ENCODE data around the gene MYOD1. TPM values are rescaled to one million over a fixed set of nuclear protein-coding genes. Genes with fewer than 3 reads are reported as not detected.

Gene MYOD1
- total RNA-seq, 1 experiment from 2014 or later: 521 TPM

DNA sequence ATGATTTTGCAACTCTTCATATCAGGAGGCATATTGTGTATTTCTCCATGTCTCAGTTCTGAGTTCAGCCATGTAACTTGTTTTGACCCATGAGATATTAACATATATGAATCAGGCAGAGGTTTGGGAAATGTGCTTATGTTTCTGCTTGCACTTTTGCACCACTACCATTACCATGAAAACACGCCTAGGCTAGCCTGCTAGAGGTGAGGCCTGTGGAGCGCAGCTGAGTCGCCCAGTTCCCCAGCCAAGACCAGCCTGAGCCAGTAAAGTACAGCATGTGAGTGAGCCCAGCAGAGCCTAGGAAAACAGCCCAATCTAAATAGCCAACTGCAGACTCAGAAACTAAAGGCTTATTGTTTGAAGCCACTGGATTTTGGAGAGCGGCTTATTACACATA is 18.4 kb upstream of the MYOD1 start:
- no peak for DNase-seq (ENCODE audit: low read depth)

DNA sequence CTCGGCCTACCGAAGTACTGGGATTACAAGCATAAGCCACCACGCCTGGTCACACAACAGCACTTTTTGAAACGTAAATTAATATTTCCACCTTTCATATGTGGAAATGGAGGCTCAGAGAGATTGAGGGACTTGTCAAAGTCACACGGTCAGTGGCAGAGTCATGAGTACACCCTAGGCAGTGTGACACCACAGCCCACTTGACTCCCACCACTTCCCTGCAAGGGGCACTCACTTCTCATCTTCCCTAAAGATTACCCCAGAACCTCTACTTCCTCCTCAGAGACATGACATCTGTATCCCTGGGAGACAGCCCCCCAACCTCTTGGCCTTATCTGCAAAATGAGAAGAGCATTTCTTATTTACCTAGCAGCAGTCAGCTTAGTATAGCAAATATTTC is 16.5 kb upstream of the MYOD1 start:
- no peak for DNase-seq (ENCODE audit: low read depth)

DNA sequence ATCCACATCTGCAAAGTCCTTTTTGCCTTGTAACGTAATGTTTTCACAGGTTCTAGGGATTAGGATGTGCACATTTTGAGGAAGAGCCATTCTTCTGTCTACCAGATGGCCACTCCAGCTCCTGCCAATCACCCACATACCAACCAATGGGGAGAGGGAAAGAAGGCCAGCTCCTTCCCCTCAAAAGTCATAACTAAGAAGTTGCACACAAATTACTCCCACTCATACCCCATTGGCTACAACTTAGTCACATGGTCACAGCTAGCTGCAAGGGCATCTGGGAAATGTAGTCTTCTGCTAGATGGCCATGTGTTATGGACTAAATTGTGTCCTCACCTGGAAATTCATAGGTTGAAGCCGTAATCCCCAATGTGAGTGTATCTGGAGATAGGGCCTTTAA is 15.4 kb upstream of the MYOD1 start:
- DNase-seq (ENCODE audit: low read depth): peak; percentile 70

DNA sequence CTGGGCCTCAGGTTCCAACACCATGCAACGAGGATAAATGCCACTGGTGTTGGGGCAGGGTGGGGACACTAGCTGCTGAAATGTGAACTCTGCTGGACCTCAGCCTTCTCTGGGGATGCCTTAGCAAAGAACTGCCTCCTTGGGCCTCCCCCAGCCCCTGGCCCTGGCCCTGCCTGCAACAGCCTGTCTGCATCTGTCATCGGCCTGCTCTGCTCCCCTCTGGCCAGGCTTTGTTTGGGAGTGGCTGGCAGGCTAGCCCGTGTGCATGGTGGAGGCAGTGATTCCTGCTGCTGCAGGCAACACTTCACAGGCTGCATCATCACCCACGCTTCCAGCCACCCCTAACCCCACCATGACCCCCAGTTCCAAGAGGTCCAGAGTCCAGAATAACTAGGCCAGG is 11.5 kb upstream of the MYOD1 start:
- no peak for DNase-seq (ENCODE audit: low read depth)

DNA sequence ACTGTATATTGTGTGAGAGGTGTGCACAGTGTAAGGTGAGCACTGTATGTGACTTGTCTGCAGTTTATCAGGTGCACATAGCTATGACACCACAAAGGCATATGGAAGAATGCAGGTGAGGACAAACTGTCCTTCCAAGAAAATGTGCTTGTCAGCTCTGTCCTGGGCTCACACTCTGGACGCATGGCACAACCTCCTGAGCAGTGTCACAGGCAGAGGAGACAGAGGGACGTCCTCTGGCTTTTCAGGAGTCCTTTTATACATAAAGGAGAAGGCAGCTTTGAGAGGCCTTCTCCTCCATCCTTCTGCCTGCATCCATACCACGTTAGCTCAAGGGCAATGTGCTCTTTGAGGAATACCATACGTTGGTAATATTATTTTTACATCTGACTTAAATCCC is 7.5 kb upstream of the MYOD1 start:
- DNase-seq (ENCODE audit: low read depth): no peak

DNA sequence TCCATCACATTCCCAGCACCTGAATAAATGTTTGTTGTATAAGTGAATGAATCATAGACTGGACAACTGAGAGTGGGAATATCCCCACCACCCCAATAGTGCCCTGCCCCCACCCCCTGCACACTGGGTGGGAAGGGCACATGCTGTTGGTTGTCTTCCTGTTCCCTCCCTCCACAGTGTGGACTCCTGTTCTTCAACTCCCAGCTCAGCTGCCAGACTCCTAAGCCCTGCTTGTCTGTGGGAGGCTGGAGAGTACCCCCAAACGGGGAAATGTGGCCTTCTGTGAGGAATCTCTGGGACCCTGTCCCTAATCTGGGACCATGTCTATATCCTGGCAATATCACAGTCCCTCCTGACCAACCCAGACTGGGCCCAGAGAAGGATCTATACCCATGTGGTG is 5.5 kb upstream of the MYOD1 start:
- no peak for DNase-seq (ENCODE audit: low read depth)

DNA sequence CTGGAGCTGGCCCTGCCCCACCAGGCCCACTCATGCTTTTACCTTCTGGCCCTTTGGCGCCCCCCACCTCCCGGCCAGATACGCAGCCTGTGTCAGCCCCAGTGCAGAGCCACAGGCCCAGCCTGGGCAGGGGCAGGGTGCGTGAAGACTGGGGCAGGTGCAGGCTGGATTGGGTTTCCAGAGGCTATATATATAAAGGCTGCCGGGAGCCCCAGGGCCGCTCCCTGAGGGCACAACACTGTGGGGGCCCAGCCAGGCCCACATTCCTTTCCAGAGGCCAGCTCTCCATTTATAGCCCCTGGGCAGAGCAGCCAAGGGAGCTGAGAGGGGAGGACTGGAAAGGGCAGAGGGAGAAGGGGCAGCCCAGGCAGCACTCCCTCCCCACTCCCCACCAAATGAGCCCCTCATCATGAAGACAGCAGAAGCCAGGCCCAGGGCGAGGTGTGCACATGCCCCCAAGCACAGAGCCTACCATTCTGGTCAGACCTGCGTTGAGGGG is 5.0 kb upstream of the MYOD1 start:
- peak; percentile 59 for DNase-seq (ENCODE audit: low read depth)

DNA sequence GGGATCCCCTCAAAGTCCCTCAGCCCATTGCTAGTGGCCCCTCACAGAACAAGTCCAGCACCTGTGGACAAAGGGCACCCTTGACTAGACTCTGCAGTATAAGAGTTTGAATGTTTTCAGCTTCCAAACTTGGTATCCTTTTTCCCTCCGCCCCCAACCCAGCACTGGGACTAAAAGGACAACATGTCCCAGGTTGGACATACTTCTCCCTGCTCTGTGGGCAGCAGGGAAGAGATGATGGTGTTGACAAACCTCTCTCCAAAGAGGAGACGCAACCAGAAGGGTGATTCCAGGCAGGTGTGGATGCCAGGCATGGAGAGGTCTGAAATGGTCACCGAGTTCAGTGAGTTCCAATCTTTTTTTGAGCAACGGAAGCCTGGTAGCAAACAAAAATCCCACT is 4.5 kb upstream of the MYOD1 start:
- DNase-seq (ENCODE audit: low read depth): no peak

DNA sequence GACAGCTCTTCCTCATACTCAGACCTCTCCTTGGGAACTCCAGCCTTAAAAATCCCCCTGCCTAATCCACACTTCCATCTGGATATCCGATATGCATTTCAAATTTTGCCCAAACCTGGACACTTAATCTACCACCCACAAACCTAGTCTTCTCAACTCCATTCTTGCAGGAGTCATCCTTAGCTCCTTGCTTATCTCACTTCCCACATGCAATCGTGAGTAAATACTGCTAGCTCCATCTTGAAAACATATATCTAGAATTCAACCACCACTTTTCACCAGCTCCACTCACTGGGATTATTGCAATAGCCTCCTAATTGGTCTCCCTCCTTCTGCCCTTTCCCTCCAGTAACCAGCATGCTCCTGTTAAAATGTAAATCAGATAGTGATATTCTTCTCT is 2.6 kb upstream of the MYOD1 start:
- DNase-seq (ENCODE audit: low read depth): no peak

DNA sequence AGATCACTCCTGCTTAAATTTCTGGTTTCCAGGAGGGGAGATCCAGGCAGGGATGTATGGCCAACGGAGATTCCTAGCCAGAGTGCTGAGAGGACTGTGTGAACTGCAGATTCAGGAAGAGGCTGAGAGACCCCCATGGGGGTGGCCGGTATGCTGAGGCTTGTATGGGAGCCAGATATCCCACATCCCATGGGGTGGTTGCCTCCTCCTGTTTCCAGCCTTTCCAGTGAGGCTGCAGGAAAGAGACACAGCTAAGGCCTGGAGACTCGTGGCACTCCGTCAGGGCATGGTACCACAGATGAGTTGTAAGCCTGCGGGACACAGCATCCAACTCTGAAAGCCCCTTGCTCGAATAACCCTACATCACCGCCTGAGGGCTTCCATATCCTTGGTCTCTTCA is 1.4 kb upstream of the MYOD1 start:
- no peak for DNase-seq (ENCODE audit: low read depth)

DNA sequence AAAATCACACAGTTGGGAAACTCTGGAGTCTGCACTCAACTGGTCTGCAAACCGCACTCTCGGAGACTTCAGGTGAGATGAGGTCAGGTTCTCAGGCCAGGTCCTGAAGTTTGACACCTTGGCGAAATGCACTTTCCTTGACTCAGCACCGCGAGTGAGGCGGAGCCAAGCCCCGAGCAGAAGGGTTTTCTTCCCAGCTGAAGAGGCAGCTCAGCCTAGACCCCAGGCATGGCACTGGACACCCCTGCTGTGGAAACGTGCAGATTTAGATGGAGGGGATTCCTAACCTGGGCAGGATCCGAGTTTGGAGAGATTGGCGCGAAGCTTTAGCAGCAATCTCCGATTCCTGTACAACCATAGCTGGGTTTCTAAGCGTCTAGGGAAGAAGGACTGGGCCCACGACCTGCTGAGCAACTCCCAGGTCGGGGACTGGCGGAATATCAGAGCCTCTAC is 835 bp upstream of the MYOD1 start:
- no peak for DNase-seq (ENCODE audit: low read depth)

DNA sequence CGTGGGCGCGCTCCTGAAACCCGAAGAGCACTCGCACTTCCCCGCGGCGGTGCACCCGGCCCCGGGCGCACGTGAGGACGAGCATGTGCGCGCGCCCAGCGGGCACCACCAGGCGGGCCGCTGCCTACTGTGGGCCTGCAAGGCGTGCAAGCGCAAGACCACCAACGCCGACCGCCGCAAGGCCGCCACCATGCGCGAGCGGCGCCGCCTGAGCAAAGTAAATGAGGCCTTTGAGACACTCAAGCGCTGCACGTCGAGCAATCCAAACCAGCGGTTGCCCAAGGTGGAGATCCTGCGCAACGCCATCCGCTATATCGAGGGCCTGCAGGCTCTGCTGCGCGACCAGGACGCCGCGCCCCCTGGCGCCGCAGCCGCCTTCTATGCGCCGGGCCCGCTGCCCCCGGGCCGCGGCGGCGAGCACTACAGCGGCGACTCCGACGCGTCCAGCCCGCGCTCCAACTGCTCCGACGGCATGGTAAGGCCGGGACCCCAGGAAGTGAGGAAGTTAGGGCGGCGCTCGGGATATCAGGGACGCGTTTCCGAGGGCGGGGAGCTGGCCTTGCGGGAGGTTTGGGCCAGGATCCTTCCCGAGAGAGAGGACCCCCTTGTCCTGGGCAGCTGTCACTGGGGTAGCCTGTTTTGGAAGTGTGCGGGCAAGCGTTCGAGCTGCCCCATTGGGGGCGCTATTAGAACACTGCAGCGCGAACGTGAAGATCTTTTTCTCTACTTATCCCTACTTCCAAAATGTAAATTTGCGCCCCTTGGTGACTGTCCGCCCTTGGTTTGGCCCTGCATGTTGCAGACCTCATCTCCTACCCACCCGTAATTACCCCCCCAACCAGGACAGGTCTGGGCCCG is 796 bp downstream of the MYOD1 start:
- peak; percentile 64 for DNase-seq (ENCODE audit: low read depth)

DNA sequence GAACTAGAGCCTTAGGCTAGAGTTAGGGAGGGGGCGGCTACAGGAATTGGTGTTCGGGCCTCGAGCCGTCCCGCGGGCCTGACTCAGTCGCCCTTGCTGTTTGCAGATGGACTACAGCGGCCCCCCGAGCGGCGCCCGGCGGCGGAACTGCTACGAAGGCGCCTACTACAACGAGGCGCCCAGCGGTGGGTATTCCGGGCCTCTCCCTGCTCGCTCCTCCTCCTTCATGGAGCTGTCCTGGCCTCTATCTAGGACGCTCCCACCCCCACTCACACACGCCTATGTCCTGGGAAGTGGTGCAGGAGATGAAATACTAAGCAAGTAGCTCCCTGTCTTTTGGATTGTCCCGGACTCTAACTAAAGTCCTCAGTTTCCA is 1.4 kb downstream of the MYOD1 start:
- peak; percentile 61 for DNase-seq (ENCODE audit: low read depth)

DNA sequence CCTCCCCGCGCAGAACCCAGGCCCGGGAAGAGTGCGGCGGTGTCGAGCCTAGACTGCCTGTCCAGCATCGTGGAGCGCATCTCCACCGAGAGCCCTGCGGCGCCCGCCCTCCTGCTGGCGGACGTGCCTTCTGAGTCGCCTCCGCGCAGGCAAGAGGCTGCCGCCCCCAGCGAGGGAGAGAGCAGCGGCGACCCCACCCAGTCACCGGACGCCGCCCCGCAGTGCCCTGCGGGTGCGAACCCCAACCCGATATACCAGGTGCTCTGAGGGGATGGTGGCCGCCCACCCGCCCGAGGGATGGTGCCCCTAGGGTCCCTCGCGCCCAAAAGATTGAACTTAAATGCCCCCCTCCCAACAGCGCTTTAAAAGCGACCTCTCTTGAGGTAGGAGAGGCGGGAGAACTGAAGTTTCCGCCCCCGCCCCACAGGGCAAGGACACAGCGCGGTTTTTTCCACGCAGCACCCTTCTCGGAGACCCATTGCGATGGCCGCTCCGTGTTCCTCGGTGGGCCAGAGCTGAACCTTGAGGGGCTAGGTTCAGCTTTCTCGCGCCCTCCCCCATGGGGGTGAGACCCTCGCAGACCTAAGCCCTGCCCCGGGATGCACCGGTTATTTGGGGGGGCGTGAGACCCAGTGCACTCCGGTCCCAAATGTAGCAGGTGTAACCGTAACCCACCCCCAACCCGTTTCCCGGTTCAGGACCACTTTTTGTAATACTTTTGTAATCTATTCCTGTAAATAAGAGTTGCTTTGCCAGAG is 2.0 kb downstream of the MYOD1 start:
- DNase-seq (ENCODE audit: low read depth): peak; percentile 27

DNA sequence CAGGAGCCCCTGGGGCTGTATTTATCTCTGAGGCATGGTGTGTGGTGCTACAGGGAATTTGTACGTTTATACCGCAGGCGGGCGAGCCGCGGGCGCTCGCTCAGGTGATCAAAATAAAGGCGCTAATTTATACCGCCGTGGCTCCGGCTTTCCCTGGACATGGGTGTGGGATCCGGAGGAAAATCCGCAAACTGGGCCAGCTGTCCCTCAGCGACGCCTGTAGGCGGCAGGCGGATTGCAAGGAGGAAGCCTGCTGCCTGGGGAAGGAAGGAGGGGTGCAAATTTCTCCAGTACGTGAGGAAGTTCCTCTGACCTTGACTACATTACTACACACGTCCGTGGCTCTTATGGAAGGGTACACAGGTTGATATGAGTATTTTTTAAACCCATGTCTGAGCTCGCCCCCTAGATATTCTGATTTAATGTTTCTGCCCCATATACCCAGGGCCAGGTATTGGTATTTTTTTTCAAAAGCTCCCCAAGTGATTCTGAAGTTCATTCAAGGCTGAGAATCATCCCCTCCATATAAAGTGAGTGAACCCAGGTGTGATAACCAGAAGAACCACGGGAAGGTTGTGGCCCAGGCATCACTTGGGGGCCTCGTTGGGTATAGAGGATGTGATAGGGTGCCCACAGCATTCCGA is 2.8 kb downstream of the MYOD1 start:
- peak; percentile 65 for DNase-seq (ENCODE audit: low read depth)

DNA sequence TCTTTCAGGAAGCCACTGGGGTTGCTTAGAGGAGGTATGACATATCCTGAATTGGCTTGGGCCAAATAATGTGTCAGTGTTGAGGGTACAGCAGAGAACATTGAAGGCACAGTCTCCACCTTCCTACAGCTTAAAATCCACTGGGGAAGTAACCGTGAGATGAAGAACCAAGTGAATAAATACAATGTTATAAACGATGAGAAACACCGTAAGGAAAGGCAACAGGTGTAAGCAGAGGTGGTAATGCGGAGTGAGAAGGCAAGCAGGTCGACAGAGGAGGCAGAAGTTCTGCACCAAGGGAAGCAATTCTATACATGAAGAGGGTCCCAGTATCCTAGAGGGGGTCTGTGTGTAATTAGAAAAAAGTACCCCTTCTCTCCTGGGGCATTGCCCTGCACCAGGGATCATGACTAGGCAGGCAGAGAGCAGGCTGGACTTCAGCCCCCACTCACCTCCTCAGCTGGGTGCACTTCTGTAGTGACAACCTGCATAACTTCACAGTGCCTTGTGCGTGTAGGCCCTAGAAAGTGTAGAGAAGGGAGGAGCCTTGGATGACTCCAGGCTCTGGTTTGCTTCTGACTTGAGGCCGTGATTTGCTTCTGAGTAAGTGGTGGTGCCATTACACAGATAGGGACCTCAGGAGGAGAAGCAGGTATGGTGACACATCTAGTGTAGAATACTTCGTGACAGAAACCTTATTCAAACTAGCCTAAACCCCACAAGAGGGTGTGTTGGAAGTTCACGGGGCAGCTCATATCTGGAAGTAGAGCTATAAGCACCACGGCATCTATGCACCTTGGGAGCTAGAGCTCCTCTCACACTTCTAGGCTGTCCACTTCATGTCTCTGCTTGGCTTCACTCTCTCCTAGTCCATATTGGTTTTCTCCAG is 4.9 kb downstream of the MYOD1 start:
- peak; percentile 63 for DNase-seq (ENCODE audit: low read depth)

DNA sequence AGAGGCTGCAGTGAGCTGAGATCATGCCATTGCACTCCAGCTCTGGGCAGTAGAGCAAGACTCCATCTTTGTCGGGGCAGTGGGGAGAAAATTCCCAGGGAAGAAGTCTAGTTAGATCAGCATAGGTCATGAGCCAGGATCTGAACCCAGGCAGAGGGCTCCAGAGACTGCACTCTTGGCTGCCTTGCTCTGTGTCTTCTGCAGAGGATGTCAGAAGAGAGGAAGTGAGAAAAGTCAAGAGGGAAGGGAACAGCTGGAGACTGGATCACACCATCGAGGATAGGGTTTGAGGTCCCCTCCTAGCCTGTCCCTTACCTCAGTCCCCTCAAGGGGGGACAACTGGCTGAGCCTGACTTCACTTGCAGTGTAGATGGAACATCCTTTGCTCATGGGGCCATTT is 5.8 kb downstream of the MYOD1 start:
- peak; percentile 68 for DNase-seq (ENCODE audit: low read depth)

DNA sequence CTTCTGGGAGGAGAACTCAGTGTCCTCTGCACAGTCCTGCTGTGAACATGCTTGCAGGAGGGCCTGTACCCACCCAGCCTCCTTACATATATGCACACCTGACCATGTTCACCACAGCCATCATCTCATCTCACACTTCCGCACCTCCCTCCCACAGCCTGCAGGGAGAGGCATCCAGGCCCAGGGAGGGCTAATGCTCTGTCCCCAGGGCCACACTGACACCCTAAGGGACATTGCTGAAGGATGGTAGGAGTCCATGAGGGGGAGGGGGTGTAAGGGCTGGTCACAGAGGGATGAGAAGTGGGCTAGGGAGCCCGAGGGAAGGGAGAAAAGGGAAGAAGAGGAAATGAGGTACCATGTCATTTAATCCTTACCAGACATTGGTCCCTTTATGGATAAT is 10.8 kb downstream of the MYOD1 start:
- DNase-seq (ENCODE audit: low read depth): no peak

DNA sequence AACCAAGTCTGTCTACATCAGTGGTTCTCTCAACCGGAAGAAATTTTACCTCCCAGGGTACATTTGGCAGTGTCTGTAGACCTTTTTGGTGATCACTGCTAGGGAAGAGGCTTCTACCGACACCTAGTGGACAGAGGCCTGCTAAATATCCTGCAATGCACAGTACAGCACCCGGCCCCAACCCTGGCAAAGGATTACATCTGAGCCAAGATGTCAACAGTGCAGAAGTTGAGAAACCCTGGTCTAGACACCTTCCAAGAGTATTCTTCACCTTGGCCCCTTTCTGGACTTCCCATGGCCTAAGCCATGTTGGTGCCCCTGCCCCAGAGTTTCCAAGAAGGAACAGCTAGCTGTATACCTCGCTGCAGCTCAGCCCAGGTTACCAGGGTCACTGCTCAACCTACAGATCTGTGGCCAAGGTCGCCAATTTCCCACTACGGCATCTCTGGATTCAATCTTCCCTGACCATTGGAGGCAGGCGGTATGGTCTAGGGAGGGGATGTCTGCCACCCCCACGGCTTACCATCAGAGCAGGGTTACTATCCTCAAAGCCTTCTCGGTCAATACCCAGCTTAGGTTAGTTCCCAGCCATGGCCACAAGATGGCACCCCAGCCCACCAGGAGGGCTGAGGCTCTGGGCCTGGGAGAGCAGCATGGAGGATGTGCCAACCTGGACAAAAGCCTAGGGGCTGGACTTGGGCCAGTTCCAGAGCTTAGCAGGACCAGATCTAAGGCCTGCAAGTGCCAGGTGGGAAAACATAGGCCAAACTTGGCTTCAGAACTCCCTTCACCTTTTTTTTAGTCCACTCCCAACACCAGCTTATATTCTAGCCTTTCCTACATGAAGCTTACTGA is 11.5 kb downstream of the MYOD1 start:
- peak; percentile 82 for DNase-seq (ENCODE audit: low read depth)

DNA sequence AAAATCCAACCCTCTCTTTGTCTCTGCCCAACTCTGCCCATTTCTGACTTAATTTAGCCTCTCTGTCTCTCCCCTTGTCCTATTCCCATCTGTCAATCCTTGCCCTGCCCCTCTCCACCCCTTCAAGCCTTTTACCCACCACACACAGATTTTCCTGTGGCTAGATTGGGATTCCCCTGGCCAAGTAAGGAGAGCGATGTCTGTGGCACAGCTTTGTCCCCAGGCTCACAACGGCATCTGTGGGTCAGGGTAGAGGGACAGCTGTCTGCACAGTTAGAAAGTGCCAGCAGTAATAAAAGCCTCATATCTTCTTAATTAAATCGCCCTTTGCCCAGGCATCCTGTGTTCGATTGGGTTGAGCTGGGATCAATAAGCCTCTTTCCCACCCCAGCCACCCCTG is 13.9 kb downstream of the MYOD1 start:
- DNase-seq (ENCODE audit: low read depth): no peak

All from LHCN-M2 (cell line).